NCI-H2171 treated with DMSO at 0.1 percent for 48 hours (cell line): Measurements from ENCODE around the gene ACYP2.

ENCODE experiments used
- DNase-seq: peaks from one replicate; lab custom pipeline; 2025; lab: John Stamatoyannopoulos, UW

The ACYP2 gene

GRCh38 chr2:54158311-54158710 is 42.9 kb downstream of the ACYP2 start:
- no peak for DNase-seq

DNA sequence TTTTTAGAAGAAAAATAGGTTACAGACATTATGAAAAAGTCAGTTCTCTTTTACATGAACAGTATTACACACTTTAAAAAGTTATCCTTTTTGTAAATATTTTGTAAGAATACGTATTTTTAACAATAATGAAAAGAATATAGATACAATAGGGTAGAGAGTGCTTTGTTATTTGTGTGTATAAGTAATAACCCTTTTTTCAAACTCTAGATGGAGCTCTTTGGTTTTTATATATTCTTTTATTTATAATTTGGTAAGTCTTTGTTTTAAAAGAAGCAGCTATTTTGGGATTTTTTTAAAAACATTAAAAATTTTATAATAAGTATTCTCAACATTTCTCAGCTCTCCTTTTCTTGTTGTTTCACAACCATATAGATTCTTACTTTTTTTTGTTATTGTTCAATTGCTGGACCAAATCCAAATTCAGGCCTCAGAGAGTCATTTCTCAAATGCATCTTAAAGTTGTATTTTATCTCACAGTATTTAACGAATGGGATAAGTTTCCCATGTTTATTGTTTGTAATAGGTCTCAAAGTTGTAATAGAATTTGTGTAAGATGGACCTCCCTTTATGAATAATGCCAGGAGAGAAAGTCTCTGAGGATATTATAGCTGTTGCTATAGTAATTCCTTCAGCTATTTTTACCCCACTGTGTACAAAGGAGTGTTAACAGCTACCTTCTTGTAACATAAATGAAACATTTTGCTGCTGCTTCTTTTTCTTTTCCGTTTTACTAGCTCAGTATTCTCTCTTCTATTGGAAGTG is 46.4 kb downstream of the ACYP2 start:
- peak; percentile 16 for DNase-seq

DNA sequence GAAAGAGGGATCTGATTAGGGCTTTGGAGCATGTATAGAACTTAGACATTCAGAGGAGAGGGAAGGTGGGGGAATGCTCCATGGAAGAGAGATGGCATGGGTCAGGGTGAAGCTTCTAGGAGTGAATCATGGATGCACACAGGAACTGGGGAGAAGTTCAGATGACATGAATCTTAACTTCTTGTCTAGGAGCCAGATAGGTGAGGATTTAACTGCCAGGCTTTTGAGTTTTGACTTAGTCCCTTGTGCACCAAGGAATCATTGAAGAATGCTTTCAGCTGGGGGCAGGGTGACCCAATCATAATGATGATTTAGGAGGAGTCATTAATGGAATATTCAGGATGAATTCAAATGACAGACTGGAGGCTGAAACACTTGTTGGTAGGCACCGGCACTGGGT is 48.7 kb downstream of the ACYP2 start:
- DNase-seq = no peak

- no peak for DNase-seq
These were observed 50.8 kb downstream of the ACYP2 start for GRCh38 chr2:54166121-54166773.

DNA sequence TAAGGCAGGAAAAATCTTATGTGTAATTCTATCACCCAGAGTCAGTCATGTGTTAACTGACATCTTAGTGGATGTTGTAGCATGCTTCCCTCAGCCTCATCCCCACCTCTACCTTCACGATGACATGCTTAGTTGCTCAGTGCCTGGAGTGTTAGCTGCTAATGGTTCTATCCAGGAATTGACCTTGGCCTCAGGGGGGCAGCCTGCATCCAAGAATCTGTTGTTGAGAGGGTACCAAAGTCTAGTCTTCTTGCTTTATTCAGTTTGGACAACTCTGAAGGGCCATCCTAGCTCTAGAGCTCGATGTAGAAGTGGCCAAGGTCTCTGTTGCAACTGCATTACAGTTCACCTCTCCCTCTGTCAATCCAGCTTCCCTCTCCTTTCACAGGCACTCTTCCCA is 61.2 kb downstream of the ACYP2 start:
- DNase-seq = peak; percentile 32

GRCh38 chr2:54183281-54183680 is 67.9 kb downstream of the ACYP2 start:
- DNase-seq = no peak

DNA sequence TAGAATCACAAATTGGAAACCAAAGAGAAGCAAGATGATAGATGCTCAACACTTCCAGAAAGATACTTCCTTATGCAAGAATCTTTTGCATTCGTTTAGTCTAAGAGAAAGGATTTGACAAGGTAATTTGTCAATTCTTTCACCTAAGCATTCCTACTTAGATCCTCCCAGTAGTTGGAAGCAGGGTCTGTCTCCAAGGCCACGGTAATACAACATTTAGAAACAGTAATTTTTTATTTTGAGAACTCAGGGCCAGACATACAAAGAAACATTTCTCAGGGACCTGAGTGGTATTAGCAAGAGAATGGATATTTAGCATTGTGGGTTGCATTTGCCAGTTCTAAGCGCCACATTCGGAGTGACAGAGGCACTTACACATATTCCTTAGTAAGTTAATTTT is 68.6 kb downstream of the ACYP2 start:
- DNase-seq = no peak

- no peak for DNase-seq
These were observed 69.7 kb downstream of the ACYP2 start for GRCh38 chr2:54185105-54185504.

DNA sequence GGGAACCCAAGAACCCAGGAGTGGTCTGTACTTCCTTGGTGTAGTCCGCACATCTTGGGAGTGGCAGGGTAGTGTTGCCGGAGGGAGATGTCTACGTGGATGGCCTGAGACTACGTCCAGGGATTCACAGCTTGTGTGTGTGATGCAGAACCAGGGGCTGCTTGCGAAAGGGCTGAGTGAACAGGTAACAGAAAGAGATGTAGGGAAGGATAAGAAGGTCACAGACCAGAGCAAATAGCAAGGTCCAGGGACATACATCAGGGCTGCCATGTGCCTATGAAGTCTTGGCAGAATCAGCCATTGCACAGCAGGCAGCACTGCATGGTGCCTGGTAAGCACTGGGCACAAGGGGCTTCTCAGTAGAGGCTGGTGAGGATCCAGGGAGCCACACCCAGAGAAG is 71.9 kb downstream of the ACYP2 start:
- DNase-seq = no peak

- no peak for DNase-seq
These were observed 74.1 kb downstream of the ACYP2 start for GRCh38 chr2:54189539-54189938.

- DNase-seq = no peak
These were observed 76.1 kb downstream of the ACYP2 start for GRCh38 chr2:54191361-54192135.

- no peak for DNase-seq
These were observed 79.6 kb downstream of the ACYP2 start for GRCh38 chr2:54194761-54195750.

- no peak for DNase-seq
These were observed 81.2 kb downstream of the ACYP2 start for GRCh38 chr2:54196646-54197045.

DNA sequence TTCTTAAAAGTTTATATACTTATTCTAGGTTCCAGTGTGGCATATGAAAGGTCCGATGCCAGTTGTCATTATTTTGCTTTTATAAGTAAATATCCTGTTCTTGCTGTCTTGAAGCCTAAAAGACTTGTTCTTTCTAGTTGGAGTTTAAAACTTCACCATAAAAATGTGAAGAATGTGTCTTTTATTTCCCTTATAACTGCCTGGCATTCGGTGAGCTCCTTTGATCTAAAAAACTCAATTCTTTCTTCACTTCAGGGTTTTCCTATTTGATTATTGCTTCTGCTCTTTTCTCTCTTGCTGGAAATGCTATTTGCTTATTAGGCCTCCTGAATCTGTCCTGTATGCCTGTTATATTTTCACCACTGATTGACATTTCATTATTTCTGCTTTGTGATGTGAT is 89.1 kb downstream of the ACYP2 start:
- DNase-seq = no peak

DNA sequence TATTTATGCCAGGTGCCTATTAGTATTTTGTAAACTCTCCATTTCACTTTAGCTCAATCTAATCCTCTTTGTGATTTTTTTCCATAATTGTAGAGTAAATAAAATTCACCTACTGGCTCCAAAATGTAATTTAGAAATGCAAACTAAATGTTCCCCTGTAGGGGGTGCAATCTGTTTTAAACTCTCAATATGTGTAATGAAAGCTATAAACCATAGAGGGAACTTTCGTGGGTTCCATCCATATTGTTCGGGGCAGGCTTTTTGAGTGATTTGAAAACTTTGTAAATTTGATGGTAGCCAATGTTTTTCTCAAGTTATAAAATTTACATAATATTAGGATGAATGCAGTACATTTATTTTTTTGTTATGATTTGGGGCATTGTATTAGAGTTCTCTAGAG is 91.2 kb downstream of the ACYP2 start:
- peak; percentile 16 for DNase-seq

- no peak for DNase-seq
These were observed 92.3 kb downstream of the ACYP2 start for GRCh38 chr2:54207666-54208195.

DNA sequence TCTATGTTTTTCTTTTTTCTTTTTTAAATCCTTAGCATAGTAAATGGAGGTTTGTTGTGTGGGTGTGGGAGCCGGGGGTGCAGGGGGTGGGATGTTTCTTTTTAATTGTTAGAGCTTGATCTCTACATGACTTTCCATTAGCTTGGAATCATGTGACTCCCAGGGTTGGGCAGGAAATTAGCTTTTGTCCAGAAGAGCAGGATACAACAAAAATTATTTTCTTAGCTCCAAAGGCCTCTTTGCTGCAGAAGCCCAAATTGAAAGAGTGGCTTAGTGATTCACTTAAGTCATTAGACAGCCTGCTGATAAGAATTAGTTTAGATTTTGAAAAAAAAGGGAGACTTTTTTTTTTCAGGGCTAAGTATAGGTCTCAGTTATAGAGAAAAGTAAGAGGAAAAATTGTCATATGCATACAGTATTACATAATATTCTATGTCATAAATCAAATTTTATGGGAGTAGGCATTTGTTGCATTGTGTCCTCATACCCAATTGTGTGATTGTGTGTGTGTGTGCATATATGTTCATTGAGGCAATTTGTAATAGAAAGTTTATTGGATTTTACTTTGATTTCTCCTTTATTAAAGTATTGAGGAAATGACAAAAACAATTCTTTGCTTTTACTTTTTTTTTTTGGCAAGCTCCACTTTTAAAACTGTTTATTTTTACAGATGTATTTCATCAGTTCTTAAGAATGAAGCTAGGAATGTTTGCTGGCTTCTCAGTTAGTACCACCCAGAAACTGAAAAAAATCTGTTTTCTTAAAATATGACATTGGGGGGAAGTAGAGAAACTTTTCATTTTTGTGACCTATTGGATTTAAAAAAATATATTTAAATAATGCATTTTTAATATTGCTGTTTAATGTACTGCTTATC is 93.2 kb downstream of the ACYP2 start:
- DNase-seq = no peak

GRCh38 chr2:54209379-54209778 is 94.0 kb downstream of the ACYP2 start:
- no peak for DNase-seq

- no peak for DNase-seq
These were observed 97.0 kb downstream of the ACYP2 start for GRCh38 chr2:54212456-54212855.

GRCh38 chr2:54213082-54213481 is 97.7 kb downstream of the ACYP2 start:
- no peak for DNase-seq

- no peak for DNase-seq
These were observed 109.6 kb downstream of the ACYP2 start for GRCh38 chr2:54224997-54225396.
